ENCODE measurements around the gene APOH. TPM values are rescaled to one million over a fixed set of nuclear protein-coding genes. Genes with fewer than 3 reads are reported as not detected.

APOH gene
- total and polyA plus RNA-seq, 2 of the 13 experiments (the other 11 are each of a cell fraction or from before 2014, with no cell fraction given): 4,846 to 5,748 TPM

GRCh38 chr17:66191593-66192377, 37.4 kb downstream of the APOH start, which contains the start of gene CEP112 (continued):
- TF ChIP-seq ZNF382 (CRISPR knock-in tag; IDR thresholded peaks at IDR 0.05; ENCODE audit: borderline replicate concordance) (no peak), ZNF549 (CRISPR knock-in tag; IDR thresholded peaks at IDR 0.05) (no peak), KMT2A (CRISPR knock-in tag; IDR thresholded peaks at IDR 0.05) (no peak), ZNF576 (CRISPR knock-in tag; IDR thresholded peaks at IDR 0.05) (no peak), U2AF1 (optimal IDR thresholded peaks at IDR 0.05; ENCODE audit: low read depth, low read length) (no peak), ZNF17 (CRISPR knock-in tag; IDR thresholded peaks at IDR 0.05) (0 out of 2 replicates have a peak, but pooled peaks have one; percentile 69), FOXA3 (CRISPR knock-in tag; IDR thresholded peaks at IDR 0.05) (no peak), ZNF788 (CRISPR knock-in tag; IDR thresholded peaks at IDR 0.05; ENCODE audit: borderline replicate concordance) (peak; percentile 53; the same call in 1 of the 2 replicates), BORCS8-MEF2B (CRISPR knock-in tag; IDR thresholded peaks at IDR 0.05) (peak; percentile 69; the same call in 1 of the 2 replicates), ZNF431 (CRISPR knock-in tag; IDR thresholded peaks at IDR 0.05; ENCODE audit: borderline replicate concordance, low read depth) (no peak), FIP1L1 (IDR thresholded peaks at IDR 0.05; ENCODE audit: borderline replicate concordance, insufficient read depth, low read depth, low read length) (no peak), ZNF317 (CRISPR knock-in tag; IDR thresholded peaks at IDR 0.05) (no peak), ZNF724P (CRISPR knock-in tag; IDR thresholded peaks at IDR 0.05; ENCODE audit: borderline replicate concordance) (no peak), DNMT1 (CRISPR knock-in tag; IDR thresholded peaks at IDR 0.05) (no peak), ZFAT (CRISPR knock-in tag; conservative IDR thresholded peaks at IDR 0.05) (peak; percentile 64; the same call in 1 of the 2 replicates), ARNT2 (CRISPR knock-in tag; IDR thresholded peaks at IDR 0.05; ENCODE audit: low read depth) (peak; percentile 70), FOXK2 (IDR thresholded peaks at IDR 0.05) (no peak), ZNF646 (CRISPR knock-in tag; IDR thresholded peaks at IDR 0.05) (peak; percentile 52; the same call in 1 of the 2 replicates), ZNF713 (CRISPR knock-in tag; IDR thresholded peaks at IDR 0.05) (no peak)

Measured in HepG2 (cell line).